Measurements from ENCODE around the gene ENTPD2.

- no peak for TF ChIP-seq POLR2AphosphoS5 (IDR thresholded peaks at IDR 0.05)
- no peak for TF ChIP-seq CTCF (IDR thresholded peaks at IDR 0.05)
- TF ChIP-seq POLR2A (IDR thresholded peaks at IDR 0.05): no peak
These were observed 30.7 kb upstream of the ENTPD2 start for GRCh38 chr9:137084526-137084925.
